ENCODE measurements around the gene FBXO42.

GRCh38 chr1:16393570-16394521, 41.6 kb upstream of the FBXO42 start:
- TF ChIP-seq CTCF (IDR thresholded peaks at IDR 0.05; ENCODE audit: control extremely low read depth in 1 of 3, insufficient read depth in 1 of 3, low read depth in 1 of 3, low read length in 3 of 3) (peak; percentile 9 to 57 (median 39); a peak in 3 of 4 replicates), USF2 (IDR thresholded peaks at IDR 0.05; ENCODE audit: low read length) (no peak), BACH1 (IDR thresholded peaks at IDR 0.05; ENCODE audit: low read length) (no peak), EZH2 (IDR thresholded peaks at IDR 0.05; ENCODE audit: low read depth, low read length, severe bottlenecking) (no peak)
